ENCODE results near the gene GALK1.

Gene GALK1

GRCh38 chr17:75724016-75725003 lies 40.7 kb downstream of the GALK1 start:
- DNase-seq (ENCODE audit: low read depth), result no peak

DNA sequence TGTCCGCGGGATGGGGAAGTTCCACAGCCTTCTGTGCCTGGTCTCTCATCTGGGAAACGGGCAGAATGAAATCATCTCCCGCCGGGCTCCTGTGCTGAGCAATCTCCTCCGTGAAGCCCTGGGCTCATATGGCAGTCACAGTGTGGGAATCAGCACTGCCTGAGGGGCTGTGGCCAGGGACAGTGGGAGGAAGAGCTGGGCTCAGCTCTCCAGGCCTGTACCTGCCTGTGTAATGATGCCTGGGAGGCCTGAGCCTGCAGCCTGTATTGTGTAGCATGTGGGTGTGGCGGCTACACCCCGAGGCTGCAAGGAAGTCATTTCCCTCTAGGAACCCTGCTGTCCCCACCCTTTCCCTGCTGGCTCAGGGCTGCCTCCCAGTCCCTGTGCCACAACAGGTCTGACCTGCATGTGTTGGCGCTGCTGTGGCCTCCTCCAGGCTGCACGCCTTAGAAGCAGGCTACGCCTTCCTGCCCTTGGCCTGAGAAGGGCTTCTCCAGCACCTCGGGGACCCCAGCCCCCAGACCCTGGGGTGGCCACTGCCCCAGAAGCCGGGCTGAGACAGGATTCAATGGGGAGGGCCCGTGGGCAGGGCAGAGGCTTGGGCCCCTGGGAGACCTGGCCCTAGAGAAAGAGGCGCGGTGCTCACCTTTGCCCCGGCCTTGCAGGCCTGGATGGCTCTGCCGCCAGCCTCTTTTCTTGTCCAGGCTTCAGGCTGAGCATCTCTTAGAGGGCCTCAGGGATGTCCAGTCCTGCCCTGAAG lies 41.6 kb downstream of the GALK1 start:
- DNase-seq (ENCODE audit: low read depth), result no peak

GRCh38 chr17:75722542-75723095 lies 42.4 kb downstream of the GALK1 start:
- no peak for DNase-seq (ENCODE audit: low read depth)

DNA sequence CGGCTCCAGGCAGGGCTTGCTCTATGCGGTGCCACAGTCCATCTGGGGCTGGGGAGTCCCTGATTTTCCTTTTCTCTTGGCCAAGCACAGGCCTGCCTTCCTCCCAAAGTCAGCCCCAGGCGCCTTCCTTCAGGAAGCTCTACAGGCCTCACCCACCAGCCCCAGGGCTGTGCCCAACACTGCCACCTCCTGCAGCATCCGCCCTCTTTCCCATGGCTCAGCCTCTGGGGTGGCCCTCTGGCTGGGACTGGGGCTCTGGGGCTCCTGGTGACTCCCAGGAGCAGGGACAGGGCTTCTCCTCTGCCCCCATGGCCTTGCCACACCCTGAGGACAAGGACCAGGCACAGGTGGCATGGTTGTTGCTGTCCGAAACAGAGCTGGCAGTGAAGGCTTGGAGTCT lies 42.9 kb downstream of the GALK1 start:
- DNase-seq (ENCODE audit: low read depth), result no peak

- no peak for DNase-seq (ENCODE audit: low read depth)
These were observed 43.5 kb downstream of the GALK1 start for GRCh38 chr17:75721463-75722011.

DNA sequence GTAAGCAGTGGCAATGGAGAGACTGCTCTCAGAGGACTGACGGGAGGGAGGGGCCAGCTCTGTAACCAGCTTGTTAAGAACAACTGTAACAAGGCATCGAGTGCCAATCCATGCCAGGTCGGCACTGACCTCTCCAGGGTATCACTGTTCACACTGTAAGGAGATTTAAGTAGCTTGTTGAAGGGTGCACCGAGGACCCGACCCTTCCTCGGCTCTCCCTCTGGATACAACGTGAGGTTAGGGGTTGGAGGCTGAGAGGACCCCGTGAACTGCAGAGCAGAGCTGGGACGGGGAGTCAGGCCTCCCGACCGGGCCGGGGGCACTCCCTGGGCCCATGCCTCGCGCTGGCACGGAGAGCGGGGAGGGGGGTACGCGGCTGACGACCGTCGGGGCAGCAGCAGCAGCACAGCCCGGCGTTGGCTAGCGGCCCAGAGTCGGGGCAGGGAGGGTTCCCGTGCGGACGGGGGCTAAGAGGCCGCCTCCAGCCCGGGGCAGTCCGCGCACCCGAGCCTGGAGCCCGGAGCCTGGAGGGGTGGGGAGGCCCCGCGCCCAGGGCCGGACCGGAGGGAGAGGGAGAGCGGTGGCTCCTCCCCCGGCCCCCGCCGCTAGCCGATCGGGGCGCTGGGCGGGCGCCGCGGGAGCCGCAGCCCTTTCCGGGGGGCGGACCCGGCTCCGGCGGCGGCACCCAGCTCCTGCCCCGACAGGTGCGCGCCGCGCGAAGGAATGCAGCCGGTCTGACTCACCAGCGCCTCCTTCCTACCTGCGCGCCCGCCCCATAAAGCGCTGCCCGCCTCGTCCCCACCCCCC lies 44.1 kb downstream of the GALK1 start, which contains the start of gene ITGB4:
Gene ITGB4, plus strand, starts transcription at position 804 of the 807 bp plus-strand sequence. CDS start 3,245 bp downstream, outside the sequence.
- peak; percentile 33 for DNase-seq (ENCODE audit: low read depth)

DNA sequence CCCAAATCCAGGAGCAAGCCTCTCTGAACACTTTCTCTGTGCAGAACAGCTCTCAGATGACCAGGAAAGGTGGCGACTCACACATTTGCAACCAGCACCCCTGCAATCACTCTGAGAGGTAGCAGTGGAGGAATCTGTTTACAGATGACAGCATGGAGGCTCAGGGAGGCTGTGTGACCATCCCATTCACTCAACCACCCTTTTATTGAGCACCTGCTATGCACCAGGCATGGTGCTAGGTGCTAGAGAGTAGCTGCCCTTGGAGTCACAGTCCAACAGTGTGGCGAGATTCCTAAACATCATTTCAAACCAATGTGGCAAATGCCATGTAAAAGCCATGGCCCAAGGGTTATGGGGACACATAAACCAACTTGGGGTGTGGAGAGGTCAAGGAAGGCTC lies 45.3 kb downstream of the GALK1 start:
- no peak for DNase-seq (ENCODE audit: low read depth)

DNA sequence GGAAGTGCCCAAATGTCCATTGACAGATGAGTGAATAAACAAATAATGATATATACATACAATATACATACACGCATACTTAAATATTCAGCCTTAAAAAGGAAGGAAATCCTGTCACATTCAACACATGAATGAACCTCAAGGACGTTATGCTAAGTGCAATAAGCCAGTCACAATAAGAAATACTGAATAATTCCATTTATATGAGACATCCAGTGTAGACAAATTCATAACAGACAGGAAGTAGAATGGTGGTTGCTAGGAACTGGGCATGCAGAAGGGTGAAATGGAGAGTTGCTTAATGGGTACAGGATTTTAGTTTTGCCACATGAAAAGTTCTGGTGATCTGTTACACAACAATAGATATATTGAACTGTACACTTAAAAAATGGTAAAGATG lies 52.5 kb downstream of the GALK1 start:
- no peak for DNase-seq (ENCODE audit: low read depth)

All from activated T-cell treated with anti-CD3 and anti-CD28 coated beads for 48 hours (primary cell).